Omental fat pad (tissue), 4 donors: Measurements from ENCODE around the gene UQCR10. TPM values are rescaled to one million over a fixed set of nuclear protein-coding genes. Genes with fewer than 3 reads are reported as not detected.
"Not testable (repeated sequence)": the region's sequence is repeated elsewhere in the genome, so short reads cannot be mapped to it uniquely, and the experiment has no call there.

Experiments used
- ATAC-seq: fragments of 150-250 bp; one replicate; pipeline ENCODE4 v1.9.1; 2016; ENCODE audit warnings: mild to moderate bottlenecking, moderate library complexity; ENCODE audit not compliant: low FRiP score
- DNase-seq: peaks from one replicate; pipeline ENCODE4 v3.0.0-alpha.2; 2019; ENCODE audit warnings: low spot score
- total RNA-seq, 4 donors: library from RNA; depleted of rRNA; stranded (reverse); fragments of >200 nt; gene quantifications; one replicate each; pipeline ENCODE4 v1.1.0, GENCODE V29; 2016
- TF ChIP-seq, protein P1 (sequence below), 3 donors: fragments of 450-650 bp; IDR thresholded peaks; one replicate each; pipeline ENCODE4 v1.5.1; 2016 to 2017; ENCODE audit warnings: antibody characterized with exemption in 3 of 3, mild to moderate bottlenecking in 3 of 3, moderate library complexity in 2 of 3

The UQCR10 gene
- total RNA-seq, 4 donors from 2014 or later: 47.3 to 73.6 (median 65.4) TPM

DNA sequence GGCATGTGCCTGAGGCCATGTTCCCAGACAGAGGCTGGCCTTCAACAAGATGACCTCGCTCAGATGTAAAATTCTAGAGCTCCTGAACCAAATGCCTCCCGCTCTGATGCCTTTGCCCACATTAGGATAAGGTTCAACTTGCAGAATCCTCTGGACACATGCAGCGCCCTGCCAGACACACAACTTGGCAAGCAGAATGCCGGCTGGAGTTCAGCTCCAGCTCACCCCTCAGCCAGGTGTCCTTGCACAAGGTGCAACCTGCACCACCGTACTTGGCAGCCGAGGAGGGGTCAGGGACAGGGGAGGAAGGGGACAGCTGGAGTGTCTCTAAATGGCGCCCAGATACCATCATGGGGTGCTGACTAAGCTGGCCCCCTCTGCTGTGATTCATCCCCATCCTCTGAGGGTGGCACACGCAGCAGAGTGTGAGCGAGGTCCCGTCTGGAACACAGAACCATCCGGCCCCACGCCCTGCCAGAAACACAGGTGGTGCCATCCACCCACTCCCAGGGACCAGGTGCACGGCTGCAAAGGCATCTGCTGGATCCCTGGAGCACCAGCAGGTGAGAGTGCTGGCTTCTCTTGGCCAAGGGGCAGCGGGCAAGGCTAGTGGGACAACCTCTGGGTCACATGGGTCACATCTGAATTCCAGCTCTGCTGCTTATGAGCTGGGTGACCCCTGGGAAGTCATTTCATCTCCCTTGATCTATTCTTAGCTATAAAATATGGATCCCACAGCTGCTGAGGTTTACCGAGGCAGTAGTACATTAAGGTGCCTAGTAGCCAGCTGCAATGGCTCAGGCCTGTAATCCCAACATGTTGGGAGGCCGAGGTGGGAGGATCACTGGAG lies 13.1 kb upstream of the UQCR10 start:
- ATAC-seq: no peak
- TF ChIP-seq, protein P1, sequence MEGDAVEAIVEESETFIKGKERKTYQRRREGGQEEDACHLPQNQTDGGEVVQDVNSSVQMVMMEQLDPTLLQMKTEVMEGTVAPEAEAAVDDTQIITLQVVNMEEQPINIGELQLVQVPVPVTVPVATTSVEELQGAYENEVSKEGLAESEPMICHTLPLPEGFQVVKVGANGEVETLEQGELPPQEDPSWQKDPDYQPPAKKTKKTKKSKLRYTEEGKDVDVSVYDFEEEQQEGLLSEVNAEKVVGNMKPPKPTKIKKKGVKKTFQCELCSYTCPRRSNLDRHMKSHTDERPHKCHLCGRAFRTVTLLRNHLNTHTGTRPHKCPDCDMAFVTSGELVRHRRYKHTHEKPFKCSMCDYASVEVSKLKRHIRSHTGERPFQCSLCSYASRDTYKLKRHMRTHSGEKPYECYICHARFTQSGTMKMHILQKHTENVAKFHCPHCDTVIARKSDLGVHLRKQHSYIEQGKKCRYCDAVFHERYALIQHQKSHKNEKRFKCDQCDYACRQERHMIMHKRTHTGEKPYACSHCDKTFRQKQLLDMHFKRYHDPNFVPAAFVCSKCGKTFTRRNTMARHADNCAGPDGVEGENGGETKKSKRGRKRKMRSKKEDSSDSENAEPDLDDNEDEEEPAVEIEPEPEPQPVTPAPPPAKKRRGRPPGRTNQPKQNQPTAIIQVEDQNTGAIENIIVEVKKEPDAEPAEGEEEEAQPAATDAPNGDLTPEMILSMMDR (IDR thresholded peaks at IDR 0.05): no peak
- DNase-seq: no peak

DNA sequence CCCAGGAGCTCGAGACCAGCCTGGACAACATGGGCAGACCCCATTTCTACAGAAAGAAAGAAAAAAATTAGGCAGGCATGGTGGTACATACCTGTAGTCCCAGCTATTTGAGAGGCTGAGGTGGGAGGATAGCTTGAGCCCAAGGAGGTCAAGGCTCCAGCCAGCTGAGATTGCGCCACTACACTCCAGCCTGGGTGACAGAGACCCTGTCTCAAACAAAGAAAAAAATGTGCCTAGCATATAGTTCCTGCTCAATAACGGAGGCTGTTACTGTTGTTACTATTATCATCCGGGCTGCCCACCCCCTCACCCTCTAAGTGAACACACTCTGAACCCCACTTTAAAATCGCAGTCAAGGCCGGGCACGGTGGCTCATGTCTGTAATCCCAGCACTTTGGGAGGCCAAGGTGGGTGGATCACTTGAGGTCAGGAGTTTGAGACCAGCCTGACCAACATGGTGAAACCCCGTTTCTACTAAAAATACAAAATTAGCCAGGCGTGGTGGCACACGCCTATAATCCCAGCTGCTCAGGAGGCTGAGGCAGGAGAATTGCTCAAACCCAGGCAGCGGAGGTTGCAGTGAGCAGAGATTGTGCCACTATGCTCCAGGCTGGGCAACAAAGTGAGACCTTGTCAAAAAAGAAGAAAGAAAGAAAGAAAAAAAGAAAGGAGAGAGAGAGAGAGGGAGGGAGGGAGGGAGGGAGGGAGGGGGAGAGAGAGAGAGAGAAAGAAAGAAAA lies 12.3 kb upstream of the UQCR10 start:
- ATAC-seq, DNase-seq: not testable (repeated sequence)

DNA sequence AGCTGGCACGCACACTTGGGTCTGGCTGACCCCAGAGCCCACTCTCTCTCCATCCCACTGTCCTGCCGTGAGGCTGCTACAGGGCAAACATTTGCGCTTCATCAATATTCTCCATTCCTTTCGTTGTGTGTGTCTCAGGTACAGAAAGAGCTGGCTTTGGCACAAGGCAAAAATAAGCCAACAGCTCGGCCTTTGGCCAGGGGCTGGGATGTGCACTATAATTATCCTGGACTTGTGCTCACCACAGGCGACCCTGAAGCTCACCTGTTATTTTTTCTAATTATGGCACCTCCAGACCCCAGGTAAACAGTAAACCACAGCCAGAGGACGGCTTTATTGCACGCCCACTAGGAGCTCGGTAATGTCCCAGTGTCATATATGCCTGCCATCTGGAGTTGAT lies 11.3 kb upstream of the UQCR10 start:
- no peak for ATAC-seq
- TF ChIP-seq, protein P1 (IDR thresholded peaks at IDR 0.05): no peak
- no peak for DNase-seq

DNA sequence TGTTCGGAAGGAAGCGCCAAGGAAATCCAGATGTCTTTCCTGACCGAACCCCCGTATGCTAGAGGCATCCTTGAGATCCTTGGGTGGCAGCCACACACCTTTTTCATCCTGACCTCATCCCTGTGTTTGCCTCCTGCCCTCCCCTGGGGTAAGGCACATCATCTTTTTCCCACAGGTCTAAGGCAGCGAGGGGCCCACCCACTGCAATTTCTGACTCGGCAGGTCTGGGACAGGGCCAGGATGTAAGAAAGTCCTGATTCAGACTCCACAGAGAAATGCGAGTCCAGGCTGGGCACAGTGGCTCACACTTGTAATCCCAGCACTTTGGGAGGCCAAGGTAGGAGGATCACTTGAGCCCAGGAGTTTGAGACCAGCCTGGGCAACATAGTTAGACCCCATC lies 10.8 kb upstream of the UQCR10 start:
- ATAC-seq (no peak), DNase-seq (no peak)
- TF ChIP-seq, protein P1 (IDR thresholded peaks at IDR 0.05): no peak

DNA sequence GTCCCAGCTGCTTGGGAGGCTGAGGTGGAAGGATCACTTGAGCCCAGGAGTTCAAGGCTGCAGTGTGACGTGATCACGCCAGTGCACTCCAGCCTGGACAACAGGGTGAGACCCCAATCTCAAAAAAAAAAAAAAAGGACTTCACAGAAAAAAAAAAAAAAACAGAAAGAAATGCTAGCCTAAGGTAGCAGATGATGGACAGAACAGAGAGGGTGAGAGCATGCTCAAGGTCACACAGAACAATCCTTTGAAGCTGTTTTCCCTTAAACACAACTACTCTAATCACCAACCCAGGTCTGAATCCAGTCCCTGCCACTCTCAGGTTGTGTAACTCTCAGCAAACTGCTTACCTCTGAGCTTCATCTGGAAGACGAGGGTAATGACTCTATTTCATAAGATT lies 10.1 kb upstream of the UQCR10 start:
- TF ChIP-seq, protein P1 (IDR thresholded peaks at IDR 0.05): no peak
- ATAC-seq (no peak), DNase-seq (no peak)

DNA sequence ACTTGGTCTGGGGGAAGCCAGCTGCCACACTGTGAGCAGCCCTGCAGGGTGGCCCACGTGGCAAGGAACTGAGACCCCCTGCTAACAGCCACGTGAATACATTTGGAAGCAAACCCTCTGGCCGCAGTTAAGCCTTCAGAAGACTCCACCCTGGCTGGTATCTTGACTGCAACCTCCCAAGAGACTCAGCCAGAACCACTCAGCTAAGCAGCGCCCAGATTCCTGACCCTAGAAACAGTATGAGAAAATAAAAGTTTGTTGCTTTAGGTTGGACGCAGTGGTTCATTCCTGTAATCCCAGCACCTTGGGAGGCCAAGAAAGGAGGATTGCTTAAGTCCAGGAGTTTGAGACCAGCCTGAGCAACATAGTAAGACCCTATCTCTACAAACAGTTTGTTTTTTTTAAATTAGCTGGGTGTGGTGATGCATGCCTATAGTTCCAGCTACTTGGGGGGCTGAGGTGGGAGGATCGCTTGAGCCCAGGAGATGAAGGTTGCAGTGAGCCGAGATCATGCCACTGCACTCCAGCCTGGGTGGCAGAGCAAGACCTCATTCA lies 9.0 kb upstream of the UQCR10 start:
- ATAC-seq (no peak), DNase-seq (no peak)
- TF ChIP-seq, protein P1 (IDR thresholded peaks at IDR 0.05): no peak

DNA sequence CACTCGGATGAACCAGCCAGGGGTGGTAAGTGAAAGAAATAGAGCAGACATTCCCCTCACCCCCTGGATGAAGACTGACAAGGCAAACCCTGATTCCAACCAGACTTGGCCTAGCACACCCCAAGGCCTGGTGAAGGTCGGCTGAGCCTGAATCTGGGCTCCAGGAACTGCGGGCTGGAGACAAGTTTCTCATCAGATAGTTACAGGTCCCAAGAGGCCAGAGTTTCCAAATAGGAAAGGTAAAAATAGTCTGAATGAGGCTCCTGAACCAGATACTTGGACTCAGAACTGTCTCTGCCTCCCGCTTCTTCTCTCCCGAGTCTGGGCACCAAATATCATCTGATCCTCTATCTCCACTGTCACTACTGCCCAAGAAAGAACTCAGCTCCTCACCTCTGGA lies 8.2 kb upstream of the UQCR10 start:
- ATAC-seq: no peak
- TF ChIP-seq, protein P1 (IDR thresholded peaks at IDR 0.05): no peak
- no peak for DNase-seq
